Mesenchymal stem cell (in vitro differentiated cells and primary cell): Measurements from ENCODE around the gene CYB5R3.
A peak's percentile ranks its signal among the peaks of the same experiment; 100 is the strongest.

ENCODE experiments used
- DNase-seq: peaks from one replicate; pipeline ENCODE4 v3.0.0-alpha.2; 2013
- H2AFZ ChIP-seq: one replicate; pipeline ENCODE4 v1.6.1; 2013; ENCODE audit warnings: low read depth, mild to moderate bottlenecking, control low read depth, inconsistent platforms, low read length, moderate library complexity
- H2AK5ac ChIP-seq: 2 replicates; pipeline ENCODE4 v1.6.1; 2013; ENCODE audit warnings: low read length, moderate library complexity, mild to moderate bottlenecking, inconsistent platforms; ENCODE audit not compliant: severe bottlenecking
- H2BK120ac ChIP-seq: one replicate; pipeline ENCODE4 v1.6.1; 2013; ENCODE audit warnings: low read depth, mild to moderate bottlenecking, inconsistent platforms, low read length, moderate library complexity
- H2BK12ac ChIP-seq, 2 experiments: one replicate each; pipeline ENCODE4 v1.6.1; 2013; ENCODE audit warnings: inconsistent platforms in 2 of 2, low read length in 2 of 2, mild to moderate bottlenecking in 2 of 2, moderate library complexity in 2 of 2, control low read depth in 1 of 2
- H2BK15ac ChIP-seq: one replicate; pipeline ENCODE4 v1.6.1; 2013; ENCODE audit warnings: mild to moderate bottlenecking, low read depth, inconsistent platforms; ENCODE audit not compliant: poor library complexity, severe bottlenecking
- H2BK5ac ChIP-seq: 2 replicates; pipeline ENCODE4 v1.6.1; 2013; ENCODE audit warnings: low read depth, mild to moderate bottlenecking, low read length, control low read depth, inconsistent platforms; ENCODE audit not compliant: poor library complexity, severe bottlenecking
- H3K14ac ChIP-seq, 2 experiments: one replicate each; pipeline ENCODE4 v1.6.1; 2013; ENCODE audit warnings: inconsistent platforms in 2 of 2, low read length in 2 of 2, control low read depth in 1 of 2, mild to moderate bottlenecking in 1 of 2, moderate library complexity in 1 of 2
- H3K18ac ChIP-seq, 2 experiments: one replicate each; pipeline ENCODE4 v1.6.1; 2013; ENCODE audit warnings: inconsistent platforms in 2 of 2, low read length in 2 of 2, control low read depth in 1 of 2, low read depth in 1 of 2, mild to moderate bottlenecking in 1 of 2
- H3K23ac ChIP-seq, 2 experiments: one replicate each; pipeline ENCODE4 v1.6.1; 2013; ENCODE audit warnings: inconsistent platforms in 2 of 2, low read length in 2 of 2, mild to moderate bottlenecking in 2 of 2, moderate library complexity in 2 of 2, control low read depth in 1 of 2
- H3K27ac ChIP-seq: 2 replicates; pipeline ENCODE4 v1.5.1; 2013; ENCODE audit warnings: mild to moderate bottlenecking, moderate library complexity, low read length, control low read depth, inconsistent platforms; ENCODE audit not compliant: poor library complexity, severe bottlenecking
- H3K27me3 ChIP-seq, 2 experiments: 2 replicates each; pipeline versions ENCODE4 v1.6.1 to v1.7.0; 2013; ENCODE audit warnings: low read length in 2 of 2, mild to moderate bottlenecking in 2 of 2, moderate library complexity in 2 of 2, control low read depth in 1 of 2, inconsistent platforms in 1 of 2; ENCODE audit not compliant: control insufficient read depth in 1 of 2, insufficient read depth in 1 of 2
- H3K36me3 ChIP-seq, 2 experiments: 2 replicates each; pipeline versions ENCODE4 v1.6.1 to v1.7.0; 2013; ENCODE audit warnings: low read length in 2 of 2, control low read depth in 1 of 2, inconsistent platforms in 1 of 2, low read depth in 1 of 2, mild to moderate bottlenecking in 1 of 2; ENCODE audit not compliant: insufficient read depth in 2 of 2, control insufficient read depth in 1 of 2
- H3K4ac ChIP-seq, 2 experiments: one replicate each; pipeline ENCODE4 v1.6.1; 2013; ENCODE audit warnings: inconsistent platforms in 2 of 2, low read length in 2 of 2, mild to moderate bottlenecking in 2 of 2, moderate library complexity in 2 of 2, control low read depth in 1 of 2, low read depth in 1 of 2
- H3K4me1 ChIP-seq: 2 replicates; pipeline ENCODE4 v1.6.1; 2013; ENCODE audit warnings: low read depth, low read length, control low read depth; ENCODE audit not compliant: control insufficient read depth, insufficient read depth
- H3K4me2 ChIP-seq: 2 replicates; pipeline ENCODE4 v1.6.1; 2013; ENCODE audit warnings: low read length, mild to moderate bottlenecking, inconsistent platforms; ENCODE audit not compliant: poor library complexity, severe bottlenecking
- H3K4me3 ChIP-seq, 2 experiments: 2 replicates each; pipeline versions ENCODE4 v1.5.1 to v1.7.0; 2013; ENCODE audit warnings: low read length in 2 of 2, mild to moderate bottlenecking in 2 of 2, control low read depth in 1 of 2, low read depth in 1 of 2; ENCODE audit not compliant: insufficient read depth in 1 of 2
- H3K79me1 ChIP-seq: replicated peaks from 2 replicates; pipeline ENCODE4 v1.6.1; 2013; ENCODE audit warnings: mild to moderate bottlenecking, control low read depth, low read length, inconsistent platforms; ENCODE audit not compliant: poor library complexity, severe bottlenecking
- H3K9ac ChIP-seq: 2 replicates; pipeline ENCODE4 v1.7.0; 2013; ENCODE audit warnings: mild to moderate bottlenecking, low read length, moderate library complexity
- H3K9me3 ChIP-seq: 2 replicates; pipeline ENCODE4 v1.7.0; 2013; ENCODE audit warnings: mild to moderate bottlenecking, low read length; ENCODE audit not compliant: control insufficient read depth
- H4K8ac ChIP-seq: one replicate; pipeline ENCODE4 v1.6.1; 2013; ENCODE audit warnings: inconsistent platforms, mild to moderate bottlenecking, low read length, moderate library complexity
- H4K91ac ChIP-seq: one replicate; pipeline ENCODE4 v1.6.1; 2013; ENCODE audit warnings: mild to moderate bottlenecking, low read length, inconsistent platforms
- WGBS: methylation state at CpG from one replicate; pipeline ENCODE4 v1.1.7; 2013; ENCODE audit warnings: mixed read lengths; 5-methylcytosine and 5-hydroxymethylcytosine counted together

CYB5R3 gene

GRCh38 chr22:42635531-42635930, 13.7 kb downstream of the CYB5R3 start:
- whole genome bisulfite sequencing, result 0% methylated on average over 3 of the region's 3 CpGs
- DNase-seq, result peak; percentile 93

GRCh38 chr22:42633013-42633412, 16.2 kb downstream of the CYB5R3 start:
- Histone ChIP-seq H2BK12ac (peak overlapping the region in 1 of 2 experiments; percentile 25), H2BK15ac (no peak overlapping the region), H2BK5ac (no peak overlapping the region), H3K27me3 (no peaks in the 10 kb centered on the region), H3K9me3 (no peaks in the 10 kb centered on the region), H3K4me2 (no peak overlapping the region), H3K27ac (no peak overlapping the region), H3K4me1 (peaks cover 32% of the 10 kb centered on the region), H3K4me3 (no peak overlapping the region), H3K36me3 (peaks cover 66 to 71% of the 10 kb centered on the region in 2 experiments), H2AFZ (no peak overlapping the region), H3K14ac (no peak overlapping the region), H3K79me1 (peaks cover 39% of the 10 kb centered on the region), H2AK5ac (no peak overlapping the region), H2BK120ac (no peak overlapping the region), H4K8ac (no peak overlapping the region), H3K18ac (no peak overlapping the region), H3K4ac (no peak overlapping the region), H3K23ac (no peak overlapping the region), H4K91ac (no peak overlapping the region), H3K9ac (no peak overlapping the region)
- 98% methylated on average over 7 of the region's 9 CpGs for WGBS
- no peak for DNase-seq

More at GRCh38 chr22:42635531-42635930, 13.7 kb downstream of the CYB5R3 start:
- H3K27me3 ChIP-seq, result no peaks in the 10 kb centered on the region
- H3K18ac ChIP-seq, result no peak overlapping the region
- no peak overlapping the region for H2BK15ac ChIP-seq
- peak overlapping the region; percentile 53 for H2AK5ac ChIP-seq
- peak overlapping the region in 1 of 2 experiments; percentile 30 for H3K14ac ChIP-seq
- H2BK120ac ChIP-seq, result no peak overlapping the region
- H3K23ac ChIP-seq, result no peak overlapping the region
- H3K4me3 ChIP-seq, result peak overlapping the region in 1 of 2 experiments; percentile 37
- no peak overlapping the region for H3K4me2 ChIP-seq
- no peaks in the 10 kb centered on the region for H3K9me3 ChIP-seq
- H4K91ac ChIP-seq, result no peak overlapping the region
- H2BK12ac ChIP-seq, result peak overlapping the region in 1 of 2 experiments; percentile 29
- no peak overlapping the region for H2AFZ ChIP-seq
- peak overlapping the region; percentile 76 for H4K8ac ChIP-seq
- H3K9ac ChIP-seq, result peak overlapping the region; percentile 75
- H3K36me3 ChIP-seq, result peaks cover 43 to 48% of the 10 kb centered on the region in 2 experiments
- no peak overlapping the region for H2BK5ac ChIP-seq
- no peak overlapping the region for H3K4ac ChIP-seq
- H3K4me1 ChIP-seq, result peaks cover 34% of the 10 kb centered on the region
- peaks cover 22% of the 10 kb centered on the region for H3K79me1 ChIP-seq
- peak overlapping the region; percentile 67 for H3K27ac ChIP-seq

GRCh38 chr22:42632096-42632495, 17.1 kb downstream of the CYB5R3 start:
- no peaks in the 10 kb centered on the region for H3K9me3 ChIP-seq
- peak overlapping the region; percentile 21 for H2BK5ac ChIP-seq
- peaks cover 72 to 75% of the 10 kb centered on the region in 2 experiments for H3K36me3 ChIP-seq
- H2AK5ac ChIP-seq, result peak overlapping the region; percentile 84
- H2BK120ac ChIP-seq, result no peak overlapping the region
- WGBS, result 94% methylated on average over 13 of the region's 13 CpGs
- H3K27me3 ChIP-seq, result no peaks in the 10 kb centered on the region
- peak overlapping the region in 1 of 2 experiments; percentile 3 for H2BK12ac ChIP-seq
- peaks cover 46% of the 10 kb centered on the region for H3K79me1 ChIP-seq
- no peak overlapping the region for H4K91ac ChIP-seq
- DNase-seq, result no peak
- no peak overlapping the region for H3K18ac ChIP-seq
- no peak overlapping the region for H3K4me2 ChIP-seq
- H2BK15ac ChIP-seq, result no peak overlapping the region
- no peak overlapping the region for H3K4me3 ChIP-seq
- H3K27ac ChIP-seq, result no peak overlapping the region
- no peak overlapping the region for H3K14ac ChIP-seq
- no peak overlapping the region for H3K9ac ChIP-seq
- H3K4me1 ChIP-seq, result peaks cover 32% of the 10 kb centered on the region
- H3K4ac ChIP-seq, result no peak overlapping the region
- no peak overlapping the region for H2AFZ ChIP-seq
- H3K23ac ChIP-seq, result no peak overlapping the region
- no peak overlapping the region for H4K8ac ChIP-seq

- H3K36me3 ChIP-seq, result peaks cover 76% of the 10 kb centered on the region in 2 experiments
- DNase-seq, result peak; percentile 37
- H3K18ac ChIP-seq, result peak overlapping the region in 1 of 2 experiments; percentile 13
- H4K8ac ChIP-seq, result peak overlapping the region; percentile 52
- peaks cover 32% of the 10 kb centered on the region for H3K4me1 ChIP-seq
- H4K91ac ChIP-seq, result peak overlapping the region; percentile 36
- no peak overlapping the region for H3K14ac ChIP-seq
- H3K9ac ChIP-seq, result no peak overlapping the region
- H3K27ac ChIP-seq, result peak overlapping the region; percentile 58
- H2BK120ac ChIP-seq, result no peak overlapping the region
- no peak overlapping the region for H3K4me3 ChIP-seq
- H3K4ac ChIP-seq, result no peak overlapping the region
- no peak overlapping the region for H2AFZ ChIP-seq
- H3K27me3 ChIP-seq, result no peaks in the 10 kb centered on the region
- H3K4me2 ChIP-seq, result no peak overlapping the region
- peak overlapping the region in 1 of 2 experiments; percentile 46 for H3K23ac ChIP-seq
- peak overlapping the region; percentile 66 for H2BK5ac ChIP-seq
- peak overlapping the region in 1 of 2 experiments; percentile 4 for H2BK12ac ChIP-seq
- peak overlapping the region; percentile 84 for H2AK5ac ChIP-seq
- peaks cover 56% of the 10 kb centered on the region for H3K79me1 ChIP-seq
- H3K9me3 ChIP-seq, result no peaks in the 10 kb centered on the region
- no peak overlapping the region for H2BK15ac ChIP-seq
- 86% methylated on average over 28 of the region's 28 CpGs for WGBS
Observed at GRCh38 chr22:42630901-42631602, 18.1 kb downstream of the CYB5R3 start.
